NCI-H2196 (cell line): ENCODE results near the gene NBEAL2.

ENCODE experiments used
- DNase-seq: peaks from one replicate; lab custom pipeline; 2025; ENCODE audit not compliant: unreplicated experiment; lab: John Stamatoyannopoulos, UW

NBEAL2 gene

DNA sequence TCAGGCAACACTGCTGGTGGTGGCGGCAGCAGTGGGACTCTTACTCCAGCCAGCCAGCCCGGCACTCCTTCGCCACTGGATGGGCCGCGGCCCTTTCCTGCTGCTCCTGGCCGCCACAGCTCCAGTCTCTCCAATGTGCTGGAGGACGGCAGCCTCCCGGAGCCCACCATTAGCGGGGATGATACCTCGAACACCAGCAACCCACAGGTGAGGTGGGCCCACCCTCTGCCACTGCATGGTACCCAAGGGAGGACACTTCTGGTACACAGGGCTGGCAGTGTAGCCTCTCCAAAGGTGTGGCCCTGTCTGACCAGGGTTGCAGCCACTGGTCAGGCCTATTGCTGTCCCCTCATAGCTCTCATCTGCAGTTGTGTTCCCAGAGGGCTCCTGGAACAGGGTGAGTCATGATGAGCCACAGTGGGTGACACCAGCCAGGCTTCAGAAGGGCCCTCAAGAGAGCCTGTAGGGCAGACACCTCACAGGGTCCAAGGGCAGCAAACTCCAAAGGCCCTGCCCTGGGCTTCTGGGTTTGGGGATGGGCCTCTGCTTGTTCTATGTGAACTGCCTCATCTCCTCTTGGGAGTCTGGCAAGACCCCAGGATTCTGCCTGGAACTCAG lies 20.8 kb downstream of the NBEAL2 start:
- no peak for DNase-seq

DNA sequence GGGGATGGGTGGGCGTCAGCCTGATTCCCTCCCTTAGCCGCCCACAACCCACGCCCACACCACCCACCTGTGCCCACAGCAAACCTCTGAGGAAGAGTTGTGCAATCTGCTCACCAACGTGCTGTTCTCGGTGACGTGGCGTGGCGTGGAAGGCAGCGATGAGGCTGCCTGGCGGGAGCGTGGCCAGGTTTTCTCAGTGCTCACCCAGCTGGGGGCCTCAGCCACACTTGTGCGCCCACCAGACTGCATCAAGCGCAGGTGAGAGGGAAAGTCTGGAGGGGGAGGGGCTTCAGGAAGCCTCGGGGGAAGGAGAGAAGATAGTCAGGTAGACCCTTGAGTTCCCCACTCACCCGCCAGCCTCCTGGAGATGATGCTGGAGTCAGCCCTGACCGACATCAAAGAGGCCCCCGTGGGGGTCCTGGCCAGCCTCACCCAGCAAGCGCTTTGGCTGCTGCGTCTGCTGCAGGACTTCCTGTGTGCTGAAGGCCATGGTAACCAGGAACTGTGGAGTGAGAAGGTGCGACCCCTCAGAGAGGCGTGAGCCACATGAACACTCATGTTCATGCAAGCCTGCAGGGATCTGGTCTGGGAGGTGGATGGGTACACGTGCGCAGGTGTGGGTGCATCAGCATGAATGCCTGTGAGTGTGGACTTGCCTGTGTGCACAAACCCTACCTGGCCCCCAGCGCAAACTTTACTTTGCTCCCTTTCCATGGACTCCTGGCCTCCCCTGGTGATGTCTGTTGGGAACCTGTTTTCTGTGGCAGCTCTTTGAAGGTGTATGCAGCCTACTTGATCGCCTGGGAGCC lies 21.7 kb downstream of the NBEAL2 start:
- DNase-seq: no peak

DNA sequence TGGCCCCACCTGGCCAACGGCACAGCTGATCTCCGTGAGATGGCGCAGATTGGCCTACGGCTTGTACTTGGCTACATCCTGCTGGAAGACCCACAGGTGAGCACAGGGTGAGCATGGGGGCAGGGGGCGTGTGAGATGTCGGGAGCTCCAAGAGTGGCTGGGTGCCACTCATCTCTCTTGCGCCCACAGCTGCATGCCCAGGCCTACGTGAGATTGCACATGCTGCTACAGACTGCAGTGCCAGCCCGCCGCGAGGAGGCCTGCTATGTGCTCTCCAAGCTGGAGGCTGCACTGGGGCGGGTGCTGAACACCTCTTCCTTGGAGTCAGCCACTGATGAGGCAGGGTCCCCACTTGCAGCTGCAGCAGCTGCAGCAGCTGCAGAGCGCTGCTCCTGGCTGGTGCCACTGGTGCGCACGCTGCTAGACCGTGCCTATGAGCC lies 22.3 kb downstream of the NBEAL2 start:
- no peak for DNase-seq

DNA sequence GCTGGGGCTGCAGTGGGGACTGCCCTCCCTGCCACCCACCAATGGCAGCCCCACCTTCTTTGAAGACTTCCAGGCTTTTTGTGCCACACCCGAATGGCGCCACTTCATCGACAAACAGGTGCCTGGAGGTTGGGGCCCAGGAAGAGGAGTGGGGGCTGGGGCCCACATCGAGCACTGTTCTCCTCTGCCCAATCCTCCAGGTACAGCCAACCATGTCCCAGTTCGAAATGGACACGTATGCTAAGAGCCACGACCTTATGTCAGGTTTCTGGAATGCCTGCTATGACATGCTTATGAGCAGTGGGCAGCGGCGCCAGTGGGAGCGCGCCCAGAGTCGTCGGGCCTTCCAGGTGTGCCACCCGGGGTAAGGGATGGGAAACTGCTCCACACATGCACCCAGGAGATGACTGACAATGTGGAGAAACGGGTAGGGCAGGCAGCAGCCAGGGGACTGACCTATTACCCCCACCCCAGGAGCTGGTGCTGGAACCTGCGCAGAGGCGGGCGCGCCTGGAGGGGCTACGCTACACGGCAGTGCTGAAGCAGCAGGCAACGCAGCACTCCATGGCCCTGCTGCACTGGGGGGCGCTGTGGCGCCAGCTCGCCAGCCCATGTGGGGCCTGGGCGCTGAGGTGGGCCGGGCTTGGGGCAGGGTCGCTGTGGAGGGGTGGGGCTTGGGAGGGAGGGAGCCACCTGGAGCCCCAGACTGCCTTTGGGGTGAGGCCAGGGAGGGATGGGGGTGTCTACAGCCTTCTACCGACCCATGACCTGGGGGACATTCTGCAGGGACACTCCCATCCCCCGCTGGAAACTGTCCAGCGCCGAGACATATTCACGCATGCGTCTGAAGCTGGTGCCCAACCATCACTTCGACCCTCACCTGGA lies 22.9 kb downstream of the NBEAL2 start:
- no peak for DNase-seq

DNA sequence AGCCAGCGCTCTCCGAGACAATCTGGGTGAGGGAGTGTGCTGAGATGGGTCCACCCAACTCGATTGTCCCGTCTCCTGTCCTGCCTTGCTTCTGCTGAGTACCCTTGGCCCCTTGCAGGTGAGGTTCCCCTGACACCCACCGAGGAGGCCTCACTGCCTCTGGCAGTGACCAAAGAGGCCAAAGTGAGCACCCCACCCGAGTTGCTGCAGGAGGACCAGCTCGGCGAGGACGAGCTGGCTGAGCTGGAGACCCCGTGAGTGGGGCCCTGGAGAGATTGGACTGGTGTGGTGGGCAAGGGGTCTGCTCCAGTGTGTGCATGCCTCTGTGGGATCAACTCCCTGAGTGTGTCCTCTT lies 23.6 kb downstream of the NBEAL2 start:
- no peak for DNase-seq

DNA sequence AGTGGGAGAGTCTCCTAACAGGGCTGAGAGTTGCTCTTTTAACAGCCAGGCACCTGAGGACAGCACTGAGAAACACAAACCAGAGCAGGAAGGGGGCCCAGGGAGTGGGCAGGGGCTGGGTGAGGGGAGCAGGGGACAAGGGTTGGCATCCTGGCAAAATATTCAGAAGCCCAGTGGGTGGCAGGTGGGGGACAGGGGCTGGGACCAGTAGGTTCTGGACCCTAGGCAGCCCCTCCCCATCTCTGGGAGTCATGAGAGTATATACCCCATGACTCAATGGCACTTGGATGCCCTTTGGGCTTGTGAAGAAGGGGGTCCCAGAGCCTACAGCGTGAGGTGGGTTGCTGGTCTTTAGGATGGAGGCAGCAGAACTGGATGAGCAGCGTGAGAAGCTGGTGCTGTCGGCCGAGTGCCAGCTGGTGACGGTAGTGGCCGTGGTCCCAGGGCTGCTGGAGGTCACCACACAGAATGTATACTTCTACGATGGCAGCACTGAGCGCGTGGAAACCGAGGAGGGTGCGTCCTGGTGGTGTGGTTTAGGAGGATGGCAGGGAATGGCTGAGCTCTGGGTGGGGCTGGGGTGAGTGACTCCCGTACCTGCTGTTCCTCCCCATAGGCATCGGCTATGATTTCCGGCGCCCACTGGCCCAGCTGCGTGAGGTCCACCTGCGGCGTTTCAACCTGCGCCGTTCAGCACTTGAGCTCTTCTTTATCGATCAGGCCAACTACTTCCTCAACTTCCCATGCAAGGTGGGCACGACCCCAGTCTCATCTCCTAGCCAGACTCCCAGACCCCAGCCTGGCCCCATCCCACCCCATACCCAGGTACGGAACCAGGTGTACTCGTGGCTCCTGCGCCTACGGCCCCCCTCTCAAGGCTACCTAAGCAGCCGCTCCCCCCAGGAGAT lies 24.2 kb downstream of the NBEAL2 start:
- DNase-seq: no peak

DNA sequence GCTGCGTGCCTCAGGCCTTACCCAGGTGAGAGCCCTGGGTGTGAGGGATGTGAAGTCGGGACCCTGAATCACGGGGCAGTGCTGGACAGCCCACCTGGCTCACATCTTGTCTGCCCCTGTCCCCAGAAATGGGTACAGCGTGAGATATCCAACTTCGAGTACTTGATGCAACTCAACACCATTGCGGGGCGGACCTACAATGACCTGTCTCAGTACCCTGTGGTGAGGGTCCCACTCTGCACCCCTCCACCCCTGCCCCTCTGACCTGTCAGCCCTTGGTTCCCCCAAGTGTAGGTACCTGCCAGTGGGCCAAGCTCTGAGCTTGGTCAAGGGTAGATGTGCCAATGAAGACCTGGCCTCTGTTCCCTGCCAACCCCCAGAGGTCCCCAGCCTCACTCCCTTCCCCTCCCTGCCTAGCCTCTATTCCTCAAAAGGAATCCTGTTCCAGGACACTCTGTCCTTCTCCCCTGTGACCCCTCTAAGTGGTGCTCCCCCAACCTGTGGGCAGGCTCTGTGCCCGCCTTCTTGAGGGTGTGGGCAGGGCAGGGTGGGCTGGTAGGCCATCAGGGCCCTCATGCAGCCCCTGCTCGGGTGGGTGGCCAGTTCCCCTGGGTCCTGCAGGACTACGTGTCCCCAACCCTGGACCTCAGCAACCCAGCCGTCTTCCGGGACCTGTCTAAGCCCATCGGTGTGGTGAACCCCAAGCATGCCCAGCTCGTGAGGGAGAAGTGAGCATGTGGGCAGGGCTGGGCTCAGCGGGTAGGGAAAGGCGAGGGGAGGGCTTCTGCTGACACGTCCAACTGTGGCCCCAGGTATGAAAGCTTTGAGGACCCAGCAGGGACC lies 25.1 kb downstream of the NBEAL2 start:
- no peak for DNase-seq

DNA sequence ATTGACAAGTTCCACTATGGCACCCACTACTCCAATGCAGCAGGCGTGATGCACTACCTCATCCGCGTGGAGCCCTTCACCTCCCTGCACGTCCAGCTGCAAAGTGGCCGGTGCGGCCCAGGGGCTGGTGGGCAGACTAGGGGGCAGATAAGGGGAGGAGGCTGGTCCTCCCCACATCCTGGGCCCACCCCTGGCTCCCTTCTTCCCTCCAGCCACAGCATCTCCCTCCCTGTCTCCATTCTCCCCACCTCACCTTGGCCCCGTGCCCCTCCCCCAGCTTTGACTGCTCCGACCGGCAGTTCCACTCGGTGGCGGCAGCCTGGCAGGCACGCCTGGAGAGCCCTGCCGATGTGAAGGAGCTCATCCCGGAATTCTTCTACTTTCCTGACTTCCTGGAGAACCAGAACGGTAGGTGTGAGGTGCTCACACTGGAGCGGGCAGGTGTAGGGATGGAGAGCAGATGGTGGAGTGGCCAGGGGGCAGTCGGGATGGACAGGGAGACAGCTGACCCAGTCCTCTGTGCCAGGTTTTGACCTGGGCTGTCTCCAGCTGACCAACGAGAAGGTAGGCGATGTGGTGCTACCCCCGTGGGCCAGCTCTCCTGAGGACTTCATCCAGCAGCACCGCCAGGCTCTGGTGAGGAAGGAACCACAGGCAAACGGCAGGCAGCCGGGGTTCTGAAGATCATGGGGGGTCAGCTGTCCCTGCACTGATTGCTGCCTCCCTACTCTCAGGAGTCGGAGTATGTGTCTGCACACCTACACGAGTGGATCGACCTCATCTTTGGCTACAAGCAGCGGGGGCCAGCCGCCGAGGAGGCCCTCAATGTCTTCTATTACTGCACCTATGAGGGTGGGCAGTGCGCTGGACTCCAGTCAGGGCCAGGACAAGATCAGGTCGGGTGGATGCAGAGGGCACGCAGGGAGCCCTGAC lies 26.0 kb downstream of the NBEAL2 start:
- no peak for DNase-seq

DNA sequence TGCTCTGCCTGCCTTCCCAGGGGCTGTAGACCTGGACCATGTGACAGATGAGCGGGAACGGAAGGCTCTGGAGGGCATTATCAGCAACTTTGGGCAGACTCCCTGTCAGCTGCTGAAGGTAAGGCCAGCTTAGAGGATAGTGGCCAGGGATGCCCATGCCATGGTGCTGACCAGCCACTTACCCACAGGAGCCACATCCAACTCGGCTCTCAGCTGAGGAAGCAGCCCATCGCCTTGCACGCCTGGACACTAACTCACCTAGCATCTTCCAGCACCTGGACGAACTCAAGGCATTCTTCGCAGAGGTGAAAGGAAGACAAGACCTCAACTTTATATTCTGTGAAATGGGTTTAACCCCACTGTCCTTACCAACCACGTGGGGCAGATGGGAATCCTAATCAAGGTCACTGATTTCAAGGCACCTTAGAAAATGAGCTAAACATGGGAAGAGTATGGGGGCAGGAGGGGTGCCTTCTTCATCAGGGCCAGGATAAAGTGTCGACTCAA lies 26.7 kb downstream of the NBEAL2 start:
- no peak for DNase-seq

DNA sequence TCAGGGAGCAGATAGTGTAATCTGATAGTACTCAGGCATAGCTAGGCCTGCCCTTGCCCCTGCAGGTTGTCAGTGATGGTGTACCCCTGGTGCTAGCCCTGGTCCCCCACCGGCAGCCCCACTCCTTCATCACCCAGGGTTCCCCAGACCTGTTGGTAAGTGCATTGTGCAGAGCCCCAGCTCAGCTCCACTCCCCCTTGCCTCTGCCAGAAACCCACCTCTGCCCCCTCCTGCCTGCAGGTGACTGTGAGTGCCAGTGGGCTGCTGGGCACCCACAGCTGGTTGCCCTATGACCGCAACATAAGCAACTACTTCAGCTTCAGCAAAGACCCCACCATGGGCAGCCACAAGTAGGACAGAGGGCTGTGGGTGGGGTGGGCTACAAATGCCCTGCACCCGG lies 27.5 kb downstream of the NBEAL2 start:
- no peak for DNase-seq

DNA sequence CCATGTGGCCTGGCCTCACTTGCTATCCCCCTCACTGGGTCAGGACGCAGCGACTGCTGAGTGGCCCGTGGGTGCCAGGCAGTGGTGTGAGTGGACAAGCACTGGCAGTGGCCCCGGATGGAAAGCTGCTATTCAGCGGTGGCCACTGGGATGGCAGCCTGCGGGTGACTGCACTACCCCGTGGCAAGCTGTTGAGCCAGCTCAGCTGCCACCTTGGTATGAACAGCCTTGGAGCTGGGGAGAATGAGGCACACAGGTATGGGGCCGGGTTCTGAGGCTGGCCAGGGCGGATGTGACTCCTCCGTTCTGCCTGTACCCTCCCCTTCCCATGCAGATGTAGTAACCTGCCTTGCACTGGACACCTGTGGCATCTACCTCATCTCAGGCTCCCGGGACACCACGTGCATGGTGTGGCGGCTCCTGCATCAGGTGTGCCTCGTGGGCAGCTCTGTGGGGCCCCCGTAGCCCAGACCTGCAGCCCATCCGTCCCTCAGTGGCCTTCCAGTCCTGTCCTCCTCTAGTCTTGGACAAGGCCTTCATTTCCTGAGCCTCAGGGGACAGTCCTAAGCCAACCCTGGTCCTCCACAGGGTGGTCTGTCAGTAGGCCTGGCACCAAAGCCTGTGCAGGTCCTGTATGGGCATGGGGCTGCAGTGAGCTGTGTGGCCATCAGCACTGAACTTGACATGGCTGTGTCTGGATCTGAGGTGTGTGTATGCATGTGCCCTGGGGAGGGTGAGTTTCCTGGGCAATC lies 28.2 kb downstream of the NBEAL2 start:
- no peak for DNase-seq

DNA sequence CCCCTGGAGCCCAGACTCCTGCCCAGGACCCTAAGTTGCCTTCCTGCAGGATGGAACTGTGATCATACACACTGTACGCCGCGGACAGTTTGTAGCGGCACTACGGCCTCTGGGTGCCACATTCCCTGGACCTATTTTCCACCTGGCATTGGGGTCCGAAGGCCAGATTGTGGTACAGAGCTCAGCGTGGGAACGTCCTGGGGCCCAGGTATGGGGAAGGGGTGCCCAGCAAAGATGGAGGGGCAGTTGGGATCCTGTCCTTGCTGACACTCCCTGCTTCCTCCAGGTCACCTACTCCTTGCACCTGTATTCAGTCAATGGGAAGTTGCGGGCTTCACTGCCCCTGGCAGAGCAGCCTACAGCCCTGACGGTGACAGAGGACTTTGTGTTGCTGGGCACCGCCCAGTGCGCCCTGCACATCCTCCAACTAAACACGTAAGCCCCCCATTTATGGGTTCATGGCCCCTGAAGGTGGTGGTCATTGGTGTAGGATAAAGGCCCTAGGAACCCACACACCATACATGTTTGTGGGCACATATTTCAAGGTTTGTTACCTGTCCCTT lies 28.8 kb downstream of the NBEAL2 start:
- DNase-seq: no peak

DNA sequence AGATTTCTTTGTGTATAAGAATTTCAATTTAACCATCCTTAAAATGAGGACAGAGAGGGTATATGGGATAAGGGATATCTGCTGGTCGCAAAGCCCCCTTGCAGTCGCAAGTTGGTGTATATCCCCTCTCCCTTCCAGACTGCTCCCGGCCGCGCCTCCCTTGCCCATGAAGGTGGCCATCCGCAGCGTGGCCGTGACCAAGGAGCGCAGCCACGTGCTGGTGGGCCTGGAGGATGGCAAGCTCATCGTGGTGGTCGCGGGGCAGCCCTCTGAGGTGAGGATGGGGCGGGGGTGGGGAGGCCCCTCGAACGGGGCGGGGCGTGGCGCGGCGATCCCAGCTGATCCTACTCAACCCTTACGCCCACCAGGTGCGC lies 29.4 kb downstream of the NBEAL2 start:
- no peak for DNase-seq

DNA sequence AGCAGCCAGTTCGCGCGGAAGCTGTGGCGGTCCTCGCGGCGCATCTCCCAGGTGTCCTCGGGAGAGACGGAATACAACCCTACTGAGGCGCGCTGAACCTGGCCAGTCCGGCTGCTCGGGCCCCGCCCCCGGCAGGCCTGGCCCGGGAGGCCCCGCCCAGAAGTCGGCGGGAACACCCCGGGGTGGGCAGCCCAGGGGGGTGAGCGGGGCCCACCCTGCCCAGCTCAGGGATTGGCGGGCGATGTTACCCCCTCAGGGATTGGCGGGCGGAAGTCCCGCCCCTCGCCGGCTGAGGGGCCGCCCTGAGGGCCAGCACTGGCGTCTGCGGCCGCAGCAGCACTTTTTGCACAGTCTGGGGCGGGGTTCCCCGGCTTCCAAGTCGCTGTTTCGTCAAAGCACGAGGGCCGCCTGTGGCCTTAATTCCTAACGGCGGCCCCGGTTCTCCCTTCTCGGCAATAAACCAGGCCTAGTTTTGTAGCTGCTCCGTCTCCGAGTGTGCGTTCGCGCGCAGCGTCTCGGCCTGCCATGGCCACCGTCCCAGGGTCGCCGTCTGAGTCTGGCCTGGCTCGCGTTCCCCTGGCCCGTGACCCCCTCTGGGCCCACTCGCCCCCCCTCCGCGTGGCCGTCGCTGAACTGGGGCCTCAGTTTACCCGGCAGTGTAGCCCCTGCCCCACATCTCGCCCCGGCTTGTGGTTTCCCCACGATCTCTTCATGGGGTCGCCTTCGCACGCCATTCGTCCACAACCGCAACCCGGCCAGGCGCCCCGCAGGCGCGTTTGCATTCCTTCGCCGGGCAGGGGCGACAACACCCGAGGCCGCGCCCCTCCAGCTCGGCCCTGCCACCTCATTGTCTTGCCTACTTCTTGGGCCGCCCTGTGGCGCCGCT lies 30.0 kb downstream of the NBEAL2 start:
- DNase-seq: no peak

DNA sequence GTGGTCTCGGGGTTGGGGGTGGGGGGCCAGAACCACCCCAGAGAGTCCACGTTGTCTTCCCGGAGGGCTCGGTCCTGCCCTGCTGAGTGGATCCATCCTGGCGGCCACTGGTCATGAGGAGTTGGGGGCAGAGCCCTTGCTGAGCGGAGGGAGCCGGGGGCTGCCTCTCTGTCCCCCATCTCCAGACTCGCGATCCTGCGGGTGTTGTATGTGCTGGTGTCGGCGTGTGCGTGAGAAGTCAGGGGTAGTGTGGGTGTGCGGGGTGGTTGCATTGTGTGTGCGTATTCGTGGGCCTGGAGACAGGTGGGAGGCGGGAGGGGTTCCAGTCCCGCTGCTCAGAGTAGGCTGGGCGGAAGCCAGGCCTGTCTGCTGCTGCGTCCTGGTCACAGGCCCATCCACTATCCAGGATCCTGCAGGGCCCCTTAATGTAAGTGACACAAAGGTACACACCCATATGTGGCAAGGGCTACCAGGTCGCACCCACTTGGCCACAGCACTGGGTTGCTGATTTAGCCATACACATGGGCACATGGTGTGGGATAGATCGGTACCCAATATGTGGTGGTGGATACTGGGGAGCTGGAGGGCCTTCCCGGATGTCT lies 30.7 kb downstream of the NBEAL2 start:
- DNase-seq: no peak

DNA sequence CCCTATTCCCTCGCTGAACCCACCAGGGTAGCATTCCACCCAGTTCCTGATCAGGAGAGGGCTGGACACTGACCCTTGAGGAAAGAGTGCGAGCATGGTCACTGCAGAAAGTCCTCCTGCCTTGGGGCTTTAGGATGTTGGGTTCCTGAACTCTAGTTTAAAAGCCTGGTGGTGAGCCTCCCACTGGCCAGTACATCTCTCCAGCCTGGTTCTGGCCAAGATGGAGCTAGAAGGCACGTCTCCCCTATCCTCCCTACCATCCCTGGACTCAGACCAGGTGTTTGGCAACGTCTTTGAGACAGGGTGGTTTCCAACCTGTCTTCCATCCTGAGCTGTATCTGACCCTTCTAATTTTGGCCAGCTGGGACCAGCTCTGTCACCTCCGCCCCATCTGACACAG lies 31.4 kb downstream of the NBEAL2 start:
- DNase-seq: no peak
